ENCODE data around the gene TIGD4.

The TIGD4 gene

DNA sequence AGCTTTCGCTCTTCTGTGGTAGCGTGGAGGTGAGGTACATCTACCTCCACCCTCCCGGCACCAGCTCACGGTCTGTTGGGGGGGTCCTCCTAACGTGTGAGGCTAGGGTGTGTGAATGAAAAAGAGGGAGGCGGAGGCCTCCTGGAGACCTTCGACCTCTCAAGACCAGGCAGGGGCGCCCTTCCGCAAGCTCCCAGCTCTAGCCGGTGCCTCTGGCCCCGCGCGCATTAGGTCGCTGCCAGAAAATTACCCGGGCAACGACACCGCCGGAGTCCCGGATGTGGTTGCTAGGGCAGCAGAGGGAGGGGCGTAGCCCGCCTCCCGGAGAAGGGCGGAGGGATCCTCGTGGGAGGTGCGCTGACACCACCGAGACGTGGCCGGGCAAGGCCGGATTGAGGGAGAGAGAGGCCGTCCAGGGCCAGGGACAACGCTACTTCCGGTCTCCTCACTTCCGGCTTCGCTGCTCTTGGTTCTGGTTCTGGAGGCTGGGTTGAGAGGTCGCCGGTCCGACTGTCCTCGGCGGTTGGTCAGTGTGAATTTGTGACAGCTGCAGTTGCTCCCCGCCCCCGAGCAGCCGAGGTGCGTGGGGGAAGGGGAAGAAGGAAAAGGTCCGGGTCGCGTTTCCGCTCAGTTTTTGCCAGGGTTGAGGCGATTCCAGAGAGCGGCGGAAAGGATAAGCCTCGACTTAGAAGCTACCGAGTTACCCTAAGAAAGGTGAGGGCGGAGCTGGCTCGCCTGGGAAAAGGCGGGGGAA is at the start of gene TIGD4, which contains the start of gene ARFIP1:
Gene TIGD4, minus strand, starts transcription at position 218 of the 754 bp plus-strand sequence. CDS start 8,726 bp downstream, outside the sequence.
Gene ARFIP1, plus strand, starts transcription at position 442 of the 754 bp plus-strand sequence. CDS start 49,680 bp downstream, outside the sequence.
- peak; percentile 83 for DNase-seq

DNA sequence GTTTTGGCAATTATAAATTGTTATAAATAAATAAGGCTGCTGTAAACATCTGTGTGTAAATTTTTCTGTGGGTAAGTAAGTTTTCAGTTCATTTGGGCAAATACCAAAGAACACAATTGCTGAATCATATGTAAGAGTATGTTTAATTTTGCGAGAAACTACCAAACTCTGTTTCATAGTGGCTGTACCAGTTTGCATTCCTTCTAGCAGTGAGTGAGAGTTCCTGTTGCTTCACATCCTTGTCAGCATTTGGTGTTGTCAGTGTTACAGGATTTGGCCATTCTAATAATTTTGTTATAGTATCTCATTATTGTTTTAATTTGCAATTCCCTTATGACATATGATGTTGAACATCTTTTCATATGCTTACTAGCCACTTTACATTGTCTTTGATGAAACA is 48.6 kb upstream of the TIGD4 start:
- DNase-seq, result no peak

DNA sequence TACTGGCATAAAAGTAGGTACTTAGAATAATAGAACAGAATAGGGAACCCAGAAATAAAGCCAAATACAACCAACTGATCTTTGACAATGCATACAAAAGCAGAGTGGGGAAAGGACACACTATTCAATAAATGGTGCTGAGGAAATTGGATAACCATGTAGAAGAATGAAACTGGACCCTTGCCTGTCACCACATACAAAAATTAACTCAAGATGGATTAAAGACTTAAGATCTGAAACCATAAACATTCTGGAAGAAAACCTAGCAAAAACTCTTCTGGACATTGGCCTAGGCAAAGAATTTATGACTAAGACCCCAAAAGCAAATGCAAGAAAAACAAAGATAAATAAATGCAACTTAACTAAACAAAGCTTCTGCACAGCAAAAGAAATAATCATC is 45.8 kb upstream of the TIGD4 start:
- no peak for DNase-seq

DNA sequence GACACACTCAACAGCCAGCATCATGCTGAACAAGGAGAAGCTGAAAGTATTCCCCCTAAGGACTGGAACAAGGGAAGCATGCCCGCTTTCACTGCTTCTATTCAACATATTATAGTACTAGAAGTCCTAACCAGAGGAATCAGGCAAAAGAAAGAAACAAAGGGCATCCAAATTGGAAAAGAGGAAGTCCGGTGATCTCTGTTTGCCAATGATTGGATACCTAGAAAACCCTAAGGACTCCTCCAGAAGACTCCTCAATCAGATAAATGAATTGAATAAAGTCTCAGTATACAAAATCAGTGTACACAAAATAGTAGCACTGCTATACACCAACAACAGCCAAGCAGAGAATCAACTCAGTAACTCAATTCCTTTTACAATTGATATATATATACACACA is 45.0 kb upstream of the TIGD4 start:
- no peak for DNase-seq

DNA sequence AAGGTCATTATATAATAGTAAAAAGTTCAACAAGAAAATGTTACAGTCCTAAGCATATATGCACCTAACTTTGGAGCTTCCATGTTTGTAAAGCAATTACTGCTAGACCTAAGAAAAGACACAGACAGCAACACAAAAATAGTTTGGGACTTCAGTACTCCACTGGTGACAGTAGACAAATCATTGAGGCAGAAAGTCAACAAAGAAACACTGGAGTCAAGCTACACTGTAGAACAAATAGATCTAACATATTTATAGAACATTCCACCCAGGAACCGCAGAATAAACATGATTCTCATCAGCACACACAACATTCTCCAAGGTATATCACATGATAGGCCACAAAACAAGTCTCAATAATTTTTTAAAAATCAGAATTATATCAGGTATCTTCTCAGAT is 42.8 kb upstream of the TIGD4 start:
- DNase-seq, result no peak

DNA sequence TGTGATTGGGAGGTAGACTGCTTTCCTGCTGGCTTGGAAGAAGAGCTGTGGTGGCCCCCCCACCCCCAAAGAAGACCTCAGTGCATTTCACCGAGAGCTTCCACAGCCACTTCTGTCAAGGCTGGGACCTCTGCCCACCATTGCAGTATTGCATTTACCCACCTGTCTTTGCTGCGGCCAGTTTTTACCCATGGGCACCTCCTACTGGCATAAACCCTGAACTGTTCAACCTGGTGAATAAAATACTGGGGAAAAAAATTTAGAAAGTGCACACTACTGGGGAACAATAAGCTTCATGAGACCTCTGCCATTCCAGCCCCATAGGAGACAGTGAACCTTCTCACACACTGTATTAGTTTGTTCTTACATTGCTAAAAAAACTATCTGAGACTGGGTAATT is 40.5 kb upstream of the TIGD4 start:
- DNase-seq, result no peak

DNA sequence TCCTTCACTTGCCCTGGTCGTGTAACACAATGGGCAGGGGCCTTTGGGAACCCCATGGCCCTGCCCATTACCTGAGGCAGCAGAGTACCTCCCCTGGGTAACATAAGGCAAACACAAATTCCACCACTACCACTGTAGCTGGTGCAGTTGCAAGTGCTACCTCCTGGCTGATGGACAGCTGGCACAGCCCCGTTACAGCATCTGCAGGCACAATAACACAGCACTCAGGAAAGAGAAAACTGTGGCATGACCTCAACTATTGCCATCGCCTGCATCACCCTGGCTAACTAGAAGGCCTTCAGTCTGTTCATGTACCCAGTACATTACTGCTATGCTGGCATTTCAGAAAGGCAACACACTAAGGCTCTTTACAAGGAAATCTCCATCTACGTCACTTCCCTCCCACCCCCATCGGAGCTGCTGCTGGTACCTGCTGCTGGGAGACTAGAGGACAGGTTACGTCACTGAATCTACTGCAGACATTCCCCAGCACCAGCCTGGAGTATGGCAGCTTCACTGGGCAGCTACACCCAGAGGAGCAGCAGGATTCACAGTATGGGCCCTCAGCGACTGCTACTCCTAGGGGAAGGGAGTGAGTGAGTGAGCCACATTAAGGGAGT is 39.6 kb upstream of the TIGD4 start:
- no peak for DNase-seq

DNA sequence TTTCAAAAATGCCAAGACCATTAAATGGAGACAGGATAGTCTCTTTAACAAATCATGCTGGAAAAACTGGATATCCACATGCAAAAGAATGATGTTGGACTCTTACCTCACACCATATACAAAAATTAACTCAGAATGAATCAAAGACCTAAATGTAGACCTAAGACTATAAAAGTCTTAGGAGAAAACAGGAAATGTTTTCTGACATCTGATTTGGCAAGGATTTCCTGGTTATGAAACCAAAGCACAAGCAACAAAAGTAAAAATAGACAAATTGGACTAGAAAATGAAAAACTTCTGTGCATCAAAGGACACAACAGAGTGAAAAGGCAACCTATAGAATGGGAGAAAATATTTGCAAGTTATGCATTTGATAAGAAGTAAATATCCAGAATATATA is 37.8 kb upstream of the TIGD4 start:
- no peak for DNase-seq

DNA sequence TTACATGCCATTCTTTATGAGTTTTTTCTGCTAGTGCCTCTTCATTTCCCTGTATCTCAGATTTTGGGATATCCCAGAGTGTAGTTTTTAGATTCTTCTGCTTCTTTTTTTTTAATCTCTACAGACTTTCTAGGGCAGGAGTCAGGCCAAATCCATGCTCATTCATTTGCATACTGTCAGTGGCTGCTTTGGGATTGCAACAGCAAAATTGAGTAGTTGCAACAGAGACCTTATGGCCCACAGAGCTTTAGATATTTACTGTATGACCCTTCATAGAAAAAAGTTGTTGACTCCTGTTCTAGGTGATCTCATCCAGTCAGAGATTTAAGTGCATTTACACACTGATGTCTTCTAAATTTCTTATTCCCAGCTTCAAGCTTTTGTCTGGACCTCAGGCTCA is 35.5 kb upstream of the TIGD4 start:
- no peak for DNase-seq

DNA sequence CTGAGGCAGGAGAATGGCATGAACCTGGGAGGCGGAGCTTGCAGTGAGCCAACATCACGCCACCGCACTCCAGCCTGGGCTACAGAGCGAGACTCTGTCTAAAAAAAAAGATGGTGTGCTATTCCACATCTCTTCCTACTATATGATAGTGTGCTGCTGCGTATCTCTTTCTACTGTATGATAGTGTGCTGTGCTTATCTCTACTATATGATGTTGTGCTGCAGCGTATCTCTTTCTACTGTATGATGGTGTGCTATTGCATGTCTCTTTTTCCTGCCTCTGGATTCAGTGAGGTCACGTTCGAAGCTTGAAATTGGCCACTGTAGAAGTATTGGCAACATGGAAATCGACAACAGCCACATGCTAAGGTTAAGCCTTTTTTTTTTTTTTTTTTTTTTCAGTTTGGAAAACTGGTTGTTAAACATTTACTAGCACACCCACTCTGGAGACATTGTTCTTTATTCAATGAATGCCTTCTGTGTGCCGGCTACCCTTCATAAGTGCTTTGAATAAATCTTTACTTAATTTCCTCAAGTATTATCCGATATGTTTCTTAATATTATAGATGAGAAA is 31.3 kb upstream of the TIGD4 start:
- no peak for DNase-seq

DNA sequence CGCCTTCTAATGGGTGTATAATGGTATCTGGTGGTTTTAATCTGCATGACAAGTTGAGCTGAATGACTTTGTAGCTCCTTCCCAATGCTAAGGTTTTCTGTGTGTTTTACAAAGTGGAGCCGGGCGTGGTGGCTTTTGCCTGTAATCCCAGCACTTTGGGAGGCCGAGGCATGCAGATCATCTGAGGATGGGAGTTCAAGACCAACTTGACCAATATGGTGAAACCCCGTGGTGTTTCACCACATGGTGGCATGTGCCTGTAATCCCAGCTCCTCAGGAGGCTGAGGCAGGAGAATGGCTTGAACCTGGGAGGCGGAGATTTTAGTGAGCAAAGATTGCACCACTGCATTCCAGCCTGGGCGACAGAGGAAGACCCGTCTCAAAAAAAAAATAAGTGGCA is 29.1 kb upstream of the TIGD4 start:
- no peak for DNase-seq

DNA sequence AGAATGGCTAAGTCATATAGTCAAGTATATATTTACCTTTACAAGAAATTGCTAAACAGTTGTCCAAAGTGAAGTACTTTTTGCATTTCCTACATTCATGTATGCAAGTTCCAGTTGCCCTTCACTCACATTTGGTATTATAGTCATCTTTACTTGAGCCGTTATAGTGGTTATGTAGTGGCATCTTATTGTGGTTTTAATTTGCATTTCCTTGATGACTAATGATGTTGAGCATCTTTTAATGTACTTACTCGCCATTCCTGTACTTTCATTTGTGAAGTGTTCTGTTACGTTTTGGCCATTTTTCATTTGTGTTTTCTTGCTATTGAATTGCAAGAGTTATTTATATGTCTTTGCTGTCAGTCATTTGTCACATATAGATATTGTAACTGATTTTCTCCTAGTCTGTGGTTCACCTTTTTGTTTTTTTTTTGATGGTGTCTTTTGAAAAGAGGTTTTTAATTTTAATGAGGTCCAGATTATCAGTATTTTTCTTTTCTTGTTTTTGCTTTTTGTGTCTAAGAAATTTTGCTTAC is 27.8 kb upstream of the TIGD4 start:
- no peak for DNase-seq

DNA sequence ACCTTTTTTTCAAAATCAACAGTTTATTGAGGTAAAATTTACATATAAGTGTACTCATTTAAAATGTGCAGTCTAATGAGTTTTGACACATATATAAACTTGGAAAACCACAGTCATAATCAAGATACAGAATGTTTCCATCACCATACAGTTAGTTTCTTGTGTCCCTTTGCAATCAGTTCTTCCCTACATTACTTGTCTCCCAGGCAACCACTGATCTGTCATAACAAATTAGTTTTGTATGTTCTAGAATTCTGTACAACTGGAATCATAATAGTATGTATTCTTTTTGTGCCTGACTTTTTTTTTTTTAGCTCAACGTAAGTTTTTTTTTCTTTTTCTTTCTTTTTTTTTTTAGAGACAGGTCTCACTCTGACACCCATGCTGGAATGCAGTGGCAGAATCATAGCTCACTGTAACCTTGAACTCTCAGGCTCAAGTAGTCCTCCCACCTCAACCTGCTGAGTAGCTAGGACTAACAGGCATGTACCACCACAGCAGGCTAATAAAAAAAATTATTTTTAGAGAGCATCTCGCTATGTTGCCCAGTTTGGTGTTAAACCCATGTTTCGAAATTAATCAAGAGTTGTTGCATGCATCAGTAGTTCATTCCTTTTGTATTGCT is 27.1 kb upstream of the TIGD4 start:
- no peak for DNase-seq

DNA sequence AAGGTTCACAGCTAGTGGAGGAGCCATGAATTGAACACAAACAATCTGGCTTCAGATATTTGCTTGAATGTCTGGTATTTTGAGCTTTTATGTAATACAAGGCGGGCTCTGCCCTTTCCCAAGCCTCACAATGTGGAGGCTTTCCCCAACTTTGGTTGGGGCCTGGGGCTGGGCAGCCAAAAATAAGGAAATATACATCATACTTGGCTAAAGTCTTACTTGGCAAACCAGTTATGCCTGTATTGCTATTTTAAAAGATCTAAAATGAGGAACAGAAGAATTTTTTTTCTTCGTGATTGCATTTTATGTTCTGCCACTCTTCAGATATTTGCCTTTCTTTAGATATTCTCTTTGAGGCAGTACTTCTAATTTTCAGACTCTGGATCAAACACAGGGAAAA is 26.3 kb upstream of the TIGD4 start:
- no peak for DNase-seq

DNA sequence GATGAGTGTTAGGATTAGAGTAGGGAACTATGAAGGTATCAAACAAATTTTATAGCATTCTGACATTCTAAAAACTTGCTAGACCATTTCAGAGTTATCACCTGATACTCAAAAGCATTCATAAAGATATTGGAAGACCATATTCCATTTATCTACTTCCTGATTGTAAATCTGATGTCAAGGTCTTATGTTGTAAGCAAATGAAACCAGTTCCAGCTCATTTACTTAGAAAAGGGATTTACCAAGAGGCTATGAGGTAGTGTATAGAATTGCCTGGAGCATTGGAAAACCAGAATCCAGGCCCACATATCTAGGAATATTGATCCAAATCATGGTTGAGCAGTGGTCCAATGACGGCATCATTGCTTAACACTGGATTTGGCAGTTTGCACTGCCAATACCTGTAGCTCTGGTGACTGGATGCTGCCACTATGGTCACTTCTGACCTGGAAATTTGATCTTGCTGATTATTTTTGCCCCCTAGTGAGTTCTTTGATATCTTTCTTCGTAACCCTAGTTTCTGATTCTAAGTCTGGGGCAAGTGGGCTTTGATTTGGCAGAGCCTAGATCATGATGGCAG is 25.6 kb upstream of the TIGD4 start:
- DNase-seq, result no peak

DNA sequence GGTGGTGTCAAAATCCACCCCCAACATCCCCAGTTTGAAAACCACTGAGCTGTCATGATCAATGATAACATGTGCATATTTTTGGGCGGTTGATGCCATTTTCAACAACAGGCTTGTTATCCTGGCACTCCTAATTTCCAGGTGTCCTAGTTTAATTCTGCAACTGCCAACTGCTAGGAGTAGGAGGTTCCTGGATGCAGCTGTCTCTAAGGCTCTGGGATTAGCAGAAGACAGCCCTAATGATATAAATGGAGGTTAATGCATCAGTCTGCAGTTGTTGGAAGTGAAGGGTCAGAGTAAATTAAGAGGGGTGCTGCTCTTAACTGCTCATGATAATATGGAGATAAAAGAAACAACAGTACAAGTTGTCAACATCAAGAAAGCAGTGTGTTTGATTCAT is 24.0 kb upstream of the TIGD4 start:
- no peak for DNase-seq

DNA sequence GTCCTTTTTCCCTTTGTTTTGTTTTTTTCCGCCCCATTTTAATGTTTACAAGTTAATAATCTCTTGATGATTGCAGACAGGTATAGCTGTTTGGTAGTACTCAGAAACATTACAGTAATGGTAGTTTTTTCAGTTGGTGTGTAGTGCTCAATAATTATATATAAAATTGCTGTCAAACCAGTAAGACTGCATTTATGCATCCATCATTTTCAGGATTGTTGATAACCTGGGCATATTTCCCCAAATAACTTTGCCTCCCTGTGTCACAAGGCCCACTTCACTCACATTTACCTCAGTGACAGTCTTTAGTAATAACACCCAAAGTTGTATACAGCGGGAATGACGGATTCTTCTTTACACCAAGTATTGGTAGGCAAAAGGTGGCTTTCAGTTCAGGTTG is 16.4 kb upstream of the TIGD4 start:
- no peak for DNase-seq

DNA sequence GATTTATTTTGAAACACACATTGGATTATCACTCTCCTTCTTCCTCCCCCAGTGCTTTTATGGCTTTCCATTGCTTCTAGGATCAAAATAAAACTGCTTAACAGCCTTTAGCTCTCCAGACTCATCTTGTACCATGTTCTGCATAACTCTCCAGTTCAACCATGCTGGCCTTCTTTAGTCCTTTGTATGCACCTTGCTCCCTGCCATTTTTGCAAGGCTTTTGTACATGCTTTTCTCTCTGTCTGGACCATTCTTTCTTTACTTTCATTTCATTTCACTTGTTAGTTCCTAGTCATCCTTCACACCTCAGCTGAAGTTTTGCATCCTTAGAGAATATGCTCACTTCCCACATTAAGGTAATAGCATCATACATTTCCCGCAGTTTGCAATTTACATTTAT is 7.1 kb upstream of the TIGD4 start:
- no peak for DNase-seq

DNA sequence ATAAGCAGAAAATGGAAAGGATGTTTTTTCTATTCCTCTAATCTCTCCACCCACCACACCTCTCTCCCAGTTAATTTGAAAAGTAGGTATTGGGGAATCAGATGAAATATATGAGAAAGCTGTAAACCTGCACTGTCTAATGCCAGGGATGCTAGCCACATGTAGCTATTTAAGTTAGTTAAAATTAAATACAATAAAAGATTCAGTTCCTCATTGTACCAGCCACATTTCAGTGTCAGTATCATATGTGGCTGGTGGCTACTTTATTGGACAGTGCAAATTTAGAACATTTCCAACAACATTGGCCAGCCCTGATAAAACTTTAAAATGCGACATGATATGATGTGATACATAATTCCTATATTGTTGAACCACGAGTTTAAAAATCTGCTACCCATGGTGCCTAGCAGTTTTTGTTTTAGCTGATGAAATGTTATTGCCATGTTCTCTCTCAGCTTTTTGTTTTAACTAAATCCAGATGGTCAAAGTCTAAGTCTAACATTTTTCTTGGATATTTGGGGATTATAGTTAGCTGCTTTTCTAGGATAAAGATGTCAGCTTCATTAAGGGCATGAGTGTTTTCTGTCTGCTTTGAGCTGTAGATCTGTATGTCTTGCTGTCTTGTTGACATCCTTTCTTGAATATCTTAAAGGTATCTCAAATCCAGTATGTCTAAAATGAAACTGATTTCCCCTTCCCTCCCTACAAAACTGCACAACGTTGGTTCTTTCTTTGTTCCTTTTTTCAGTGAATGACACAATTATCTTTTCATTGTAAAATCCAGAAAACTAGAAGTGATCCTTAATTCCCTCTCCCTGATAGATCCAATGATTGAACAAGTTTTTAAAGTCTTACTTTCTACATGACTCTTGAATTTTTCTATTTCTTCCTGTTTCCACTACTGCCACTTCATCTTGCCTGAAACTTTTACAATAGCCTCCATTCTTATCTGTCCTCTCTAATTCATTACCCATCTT is 6.4 kb upstream of the TIGD4 start:
- DNase-seq, result no peak

DNA sequence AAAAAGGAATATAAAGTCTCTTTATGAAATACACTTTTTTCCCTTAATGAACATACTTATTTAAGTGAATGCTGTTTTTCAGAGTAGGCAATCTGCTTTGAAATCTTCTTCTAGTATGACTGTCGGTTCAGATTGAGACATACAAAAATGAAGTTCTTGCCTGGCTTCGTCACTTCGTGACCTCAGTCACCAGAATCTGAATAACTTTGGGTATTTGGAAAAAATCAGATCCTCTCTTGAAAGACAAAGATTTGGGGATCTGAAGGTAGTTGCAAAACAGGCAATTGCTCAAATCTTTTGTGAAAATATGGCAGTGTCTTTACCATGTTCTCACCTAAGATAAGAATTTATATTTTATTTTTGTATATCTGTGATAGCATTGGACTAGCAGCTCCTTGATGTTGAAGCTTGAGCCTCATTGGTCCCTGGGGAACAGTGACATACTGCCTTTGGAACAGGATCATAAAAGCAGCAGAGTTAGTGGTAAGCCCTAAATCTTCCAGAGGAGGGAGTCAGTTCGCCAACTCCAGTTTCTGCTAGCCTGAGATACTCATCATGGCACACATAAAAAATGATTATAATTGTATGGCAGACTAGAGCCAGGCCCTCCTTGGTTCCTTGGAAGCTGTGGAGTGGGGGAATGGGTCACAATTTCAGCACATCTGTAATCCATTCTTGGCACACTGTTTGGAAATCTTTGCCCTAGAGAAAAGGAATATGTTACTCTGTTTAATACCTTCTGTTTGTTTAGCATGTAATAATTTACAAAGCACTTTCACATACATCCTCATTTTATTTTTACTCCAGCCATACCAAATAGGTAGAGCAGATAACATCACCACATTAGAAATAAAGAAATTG is 5.2 kb upstream of the TIGD4 start:
- DNase-seq, result peak; percentile 42

DNA sequence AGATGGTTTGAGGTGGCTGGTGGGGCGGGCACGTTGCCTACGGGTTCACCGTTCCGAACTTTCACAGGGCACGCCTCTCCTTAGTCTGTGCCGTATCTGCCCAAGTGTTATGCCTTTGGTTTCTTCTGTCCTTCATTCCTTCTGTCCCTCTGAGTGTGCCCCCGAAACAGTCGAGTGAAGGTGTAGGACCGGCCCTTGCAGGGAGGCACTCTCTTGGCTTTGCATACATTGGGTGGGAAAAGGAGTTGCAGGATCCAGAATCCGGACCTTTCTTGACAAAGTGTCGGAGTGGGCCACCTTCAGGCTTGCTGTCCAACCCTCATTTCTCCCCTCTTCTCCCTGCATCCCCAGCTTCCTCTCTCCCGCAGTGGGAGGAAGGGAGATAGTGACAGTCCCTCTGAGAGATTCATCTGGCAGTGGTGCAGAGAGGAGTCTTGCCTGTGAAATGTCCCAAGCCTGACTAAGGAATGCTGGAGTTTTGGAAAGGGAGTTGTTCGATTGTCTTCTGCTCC is 793 bp upstream of the TIGD4 start:
- DNase-seq, result no peak

Data from NCI-H2171 treated with DMSO at 0.1 percent for 48 hours (cell line).